ACC112 (cell line): ENCODE results near the gene FSTL4.

Source experiments
- H2AFZ ChIP-seq: fragments of 200-600 bp; sonication (generic); one replicate; pipeline ENCODE4 v1.6.0; 2017; ENCODE audit warnings: antibody characterized with exemption, low read length; ENCODE audit not compliant: unreplicated experiment
- H3K27ac ChIP-seq: fragments of 200-600 bp; sonication (generic); 2 replicates; pipeline ENCODE4 v1.5.1; 2014; ENCODE audit warnings: low read depth, mild to moderate bottlenecking, antibody characterized with exemption, low read length, moderate library complexity
- H3K27me3 ChIP-seq: fragments of 200-600 bp; sonication (generic); 2 replicates; pipeline ENCODE4 v1.6.1; 2014; ENCODE audit warnings: mild to moderate bottlenecking, antibody characterized with exemption, low read length, moderate library complexity, mixed read lengths; ENCODE audit not compliant: insufficient read depth
- H3K36me3 ChIP-seq: fragments of 200-600 bp; sonication (generic); 2 replicates; pipeline ENCODE4 v1.6.1; 2016; ENCODE audit warnings: mild to moderate bottlenecking, antibody characterized with exemption, low read length, moderate library complexity, mixed read lengths; ENCODE audit not compliant: insufficient read depth
- H3K4me1 ChIP-seq: fragments of 200-600 bp; sonication (generic); one replicate; pipeline ENCODE4 v1.6.1; 2016; ENCODE audit warnings: low read length, mixed read lengths; ENCODE audit not compliant: insufficient read depth, unreplicated experiment, control insufficient read depth
- H3K4me3 ChIP-seq: fragments of 200-600 bp; sonication (generic); 2 replicates; pipeline ENCODE4 v1.5.1; 2014; ENCODE audit warnings: mild to moderate bottlenecking, low read depth, low read length
- H3K79me2 ChIP-seq: fragments of 200-600 bp; sonication (generic); one replicate; pipeline ENCODE4 v1.6.0; 2016; ENCODE audit warnings: low read length; ENCODE audit not compliant: control insufficient read depth, unreplicated experiment, insufficient read depth

FSTL4 gene

DNA sequence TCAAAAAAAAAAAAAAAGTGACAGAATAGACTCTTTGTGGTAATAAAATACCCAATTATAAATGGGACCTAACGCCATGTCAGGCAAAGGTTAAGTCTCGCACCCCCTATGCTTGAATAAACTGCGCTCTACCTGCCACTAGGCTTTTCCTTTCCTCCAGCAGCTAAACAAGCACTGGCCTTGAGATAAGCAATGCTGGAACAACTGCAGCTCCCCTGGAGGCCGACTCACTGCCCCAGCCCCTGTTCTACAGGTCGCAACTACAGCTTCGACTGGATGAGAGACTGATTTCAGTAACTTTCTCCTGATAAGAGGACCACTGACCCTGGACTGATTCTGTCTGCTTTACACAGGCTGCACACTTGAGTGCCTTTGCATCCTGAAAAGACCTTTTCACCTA is 350.3 kb downstream of the FSTL4 start:
- H3K4me3 ChIP-seq = no peak overlapping the region
- H2AFZ ChIP-seq = no peak overlapping the region
- H3K79me2 ChIP-seq = no peaks in the 10 kb centered on the region
- no peaks in the 10 kb centered on the region for H3K36me3 ChIP-seq
- H3K27me3 ChIP-seq = peaks cover 65% of the 10 kb centered on the region
- H3K27ac ChIP-seq = no peak overlapping the region
- H3K4me1 ChIP-seq = no peaks in the 10 kb centered on the region

DNA sequence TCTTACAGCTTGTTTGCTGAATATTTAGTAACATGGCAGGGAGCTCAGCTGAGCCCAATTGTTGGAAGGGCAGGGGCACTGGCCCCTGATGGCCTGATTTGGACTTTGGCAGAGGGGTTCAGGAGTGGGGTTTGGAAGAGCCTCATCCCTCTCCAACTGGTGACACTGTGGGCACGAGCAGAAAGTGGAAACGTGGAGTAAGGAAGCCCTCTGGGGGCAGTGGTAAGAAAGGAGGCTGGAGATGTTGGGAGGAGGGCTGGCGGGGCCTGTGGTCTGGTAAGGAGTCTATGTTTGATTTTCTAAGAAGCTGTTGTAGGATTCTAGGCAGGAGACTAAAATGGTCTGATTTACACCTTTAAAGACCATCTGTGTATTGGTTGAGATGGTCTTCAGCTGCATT is 351.6 kb downstream of the FSTL4 start:
- Histone ChIP-seq H3K79me2 (no peaks in the 10 kb centered on the region), H3K4me3 (no peak overlapping the region), H2AFZ (no peak overlapping the region), H3K27ac (no peak overlapping the region), H3K36me3 (no peaks in the 10 kb centered on the region), H3K4me1 (no peaks in the 10 kb centered on the region), H3K27me3 (peaks cover 70% of the 10 kb centered on the region)

DNA sequence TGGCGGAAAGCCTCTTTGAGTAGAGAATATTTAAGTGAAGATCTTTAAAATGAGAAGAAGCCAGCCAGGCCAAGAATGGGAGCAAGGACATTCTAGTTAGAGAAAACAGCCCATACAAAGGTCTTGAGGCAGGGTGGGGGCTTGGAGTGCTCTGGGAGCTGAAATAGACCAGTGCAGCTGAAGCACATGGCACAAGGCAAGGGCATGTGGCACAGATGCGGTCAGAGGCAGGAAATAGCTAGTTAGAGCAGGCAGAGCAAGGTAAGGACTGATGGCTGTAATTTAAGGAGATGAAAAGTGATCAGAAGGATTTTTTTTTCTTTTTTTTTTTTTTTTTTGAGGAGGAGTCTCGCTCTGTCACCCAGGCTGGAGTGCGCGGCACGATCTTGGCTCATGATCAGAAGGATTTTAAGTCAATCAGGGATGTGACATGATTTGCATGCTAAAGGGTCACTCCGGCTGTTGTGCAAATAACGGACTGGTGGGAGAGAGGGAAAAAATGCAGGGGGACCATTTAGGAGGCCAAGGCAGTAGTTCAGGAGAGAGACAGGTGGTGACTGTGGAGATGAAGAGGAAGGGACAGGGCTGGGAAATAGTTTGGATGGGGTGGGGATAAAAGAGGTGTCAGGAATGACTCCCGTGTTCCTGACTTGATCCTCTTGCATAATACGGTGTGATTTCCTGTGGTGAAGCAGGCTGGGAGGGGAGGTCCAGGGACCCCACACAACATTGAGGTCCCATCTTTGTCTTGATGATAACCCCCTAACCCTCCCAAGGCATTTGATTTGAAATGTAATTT is 352.9 kb downstream of the FSTL4 start:
- Histone ChIP-seq H2AFZ (no peak overlapping the region), H3K4me3 (no peak overlapping the region), H3K27me3 (peaks cover 69% of the 10 kb centered on the region), H3K27ac (no peak overlapping the region), H3K36me3 (no peaks in the 10 kb centered on the region), H3K79me2 (no peaks in the 10 kb centered on the region), H3K4me1 (no peaks in the 10 kb centered on the region)

DNA sequence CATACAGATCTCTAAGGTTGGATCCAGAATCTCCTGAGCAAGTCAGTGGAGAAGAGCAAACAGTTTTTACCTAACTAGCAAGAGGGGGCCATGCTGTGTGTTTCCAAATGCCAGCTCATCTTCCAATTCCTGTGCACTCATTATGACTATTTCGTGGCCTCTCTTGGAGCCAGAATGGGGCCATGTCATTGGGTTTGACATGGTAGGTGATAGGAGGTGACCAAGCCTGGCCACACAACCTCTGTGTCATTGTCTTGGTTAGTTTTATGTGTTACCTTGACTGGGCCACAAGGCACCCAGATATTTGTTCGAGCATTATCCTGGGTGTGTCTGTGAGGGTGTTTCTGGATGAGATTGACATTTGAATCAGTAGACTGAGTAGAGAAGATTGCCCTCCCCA is 354.4 kb downstream of the FSTL4 start:
- no peaks in the 10 kb centered on the region for H3K79me2 ChIP-seq
- no peak overlapping the region for H3K27ac ChIP-seq

DNA sequence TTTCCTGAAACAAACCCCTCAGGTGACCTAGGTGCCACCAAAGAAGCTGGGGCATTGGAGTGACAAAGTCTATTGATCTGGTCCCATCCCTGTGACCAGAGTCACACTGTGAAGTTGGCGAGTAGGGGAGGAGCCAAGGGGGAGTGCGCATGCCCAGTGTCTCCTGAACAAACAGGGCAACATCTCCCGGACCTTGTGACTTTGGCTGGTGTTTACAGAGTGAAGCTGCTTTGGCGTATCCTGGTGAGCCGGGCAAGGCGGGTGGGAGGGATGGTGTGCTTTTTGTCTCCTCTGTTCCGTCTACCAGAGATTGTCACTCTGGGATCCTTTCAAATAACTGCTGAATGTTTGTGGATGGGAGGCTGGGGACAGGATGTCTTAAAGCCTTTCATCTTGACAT is 356.1 kb downstream of the FSTL4 start:
- Histone ChIP-seq H3K36me3 (no peaks in the 10 kb centered on the region), H3K79me2 (no peaks in the 10 kb centered on the region), H3K27me3 (peaks cover 49% of the 10 kb centered on the region)

More for the DNA sequence above, 354.4 kb downstream of the FSTL4 start:
- no peaks in the 10 kb centered on the region for H3K4me1 ChIP-seq
- no peak overlapping the region for H3K4me3 ChIP-seq
- H2AFZ ChIP-seq = no peak overlapping the region
- no peaks in the 10 kb centered on the region for H3K36me3 ChIP-seq
- peaks cover 56% of the 10 kb centered on the region for H3K27me3 ChIP-seq

DNA sequence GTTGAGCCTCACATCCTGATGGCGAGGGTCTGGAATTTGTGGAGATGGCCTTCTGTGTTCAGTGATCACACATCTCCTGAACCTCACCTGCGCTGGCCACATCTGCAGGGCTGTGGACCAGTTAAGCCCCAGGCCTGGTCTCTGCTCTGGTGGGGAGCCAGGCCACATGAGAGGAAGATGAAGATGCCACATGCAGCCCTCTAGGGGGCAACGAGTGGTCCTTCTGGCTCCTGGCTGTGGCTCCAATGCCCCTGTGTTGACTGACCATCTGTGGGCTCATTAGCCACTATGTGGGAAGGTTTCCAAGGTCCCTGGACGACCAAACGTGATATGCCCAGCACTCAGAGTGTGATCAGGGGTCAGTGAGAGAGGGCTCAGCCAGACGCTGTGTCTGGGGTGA is 357.5 kb downstream of the FSTL4 start:
- H3K4me3 ChIP-seq = no peak overlapping the region
- H3K27ac ChIP-seq = no peak overlapping the region
- no peak overlapping the region for H2AFZ ChIP-seq
- H3K27me3 ChIP-seq = peaks cover 36% of the 10 kb centered on the region
- H3K4me1 ChIP-seq = no peaks in the 10 kb centered on the region
- H3K79me2 ChIP-seq = no peaks in the 10 kb centered on the region
- no peaks in the 10 kb centered on the region for H3K36me3 ChIP-seq

More for the DNA sequence above, 356.1 kb downstream of the FSTL4 start:
- Histone ChIP-seq H3K4me3 (no peak overlapping the region), H3K4me1 (no peaks in the 10 kb centered on the region), H3K27ac (no peak overlapping the region), H2AFZ (no peak overlapping the region)

DNA sequence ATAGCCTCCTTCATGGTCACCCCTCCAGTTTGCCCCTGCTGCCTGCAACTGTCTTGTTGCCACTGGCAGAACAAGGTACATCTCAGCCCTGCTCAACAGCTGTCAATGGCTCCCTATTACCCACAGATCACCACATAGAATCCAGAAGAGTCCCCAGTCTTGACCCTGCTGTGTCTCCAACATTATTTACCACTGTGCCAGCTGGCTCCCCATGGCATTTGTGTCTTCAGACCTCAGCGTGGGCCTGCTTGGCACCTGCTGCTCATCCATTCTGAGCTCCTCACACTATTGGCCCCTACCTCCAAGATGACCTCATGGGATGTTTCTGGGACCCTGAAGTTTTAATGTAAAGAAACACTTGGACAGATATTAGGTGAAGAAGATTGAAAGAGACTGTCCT is 358.7 kb downstream of the FSTL4 start:
- H3K4me1 ChIP-seq = no peaks in the 10 kb centered on the region
- H2AFZ ChIP-seq = no peak overlapping the region

DNA sequence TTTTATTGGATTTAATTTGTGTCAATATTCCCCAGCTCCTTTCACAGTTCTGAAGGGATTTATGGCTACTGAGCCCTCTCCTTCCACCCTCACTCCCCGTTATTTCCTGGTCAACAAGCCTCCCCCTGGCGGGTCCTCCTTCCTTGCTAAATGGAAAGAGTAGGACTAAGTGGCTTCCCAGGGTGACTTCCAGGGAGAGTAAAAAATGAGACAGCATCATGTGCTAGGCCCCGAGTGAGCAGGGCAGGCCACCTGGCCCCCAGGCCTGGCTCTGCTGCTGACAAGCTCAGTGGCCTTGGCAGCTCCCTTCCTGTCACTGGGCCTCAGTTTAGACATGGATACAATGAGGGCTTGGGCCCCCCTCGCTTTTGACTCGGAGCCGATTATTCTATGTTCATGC is 359.3 kb downstream of the FSTL4 start:
- Histone ChIP-seq H3K27me3 (peaks cover 27% of the 10 kb centered on the region), H3K4me1 (no peaks in the 10 kb centered on the region), H3K4me3 (no peak overlapping the region), H3K27ac (no peak overlapping the region), H2AFZ (no peak overlapping the region), H3K36me3 (no peaks in the 10 kb centered on the region), H3K79me2 (no peaks in the 10 kb centered on the region)

More for the DNA sequence above, 358.7 kb downstream of the FSTL4 start:
- Histone ChIP-seq H3K4me3 (no peak overlapping the region), H3K27ac (no peak overlapping the region), H3K79me2 (no peaks in the 10 kb centered on the region), H3K27me3 (peaks cover 33% of the 10 kb centered on the region), H3K36me3 (no peaks in the 10 kb centered on the region)

DNA sequence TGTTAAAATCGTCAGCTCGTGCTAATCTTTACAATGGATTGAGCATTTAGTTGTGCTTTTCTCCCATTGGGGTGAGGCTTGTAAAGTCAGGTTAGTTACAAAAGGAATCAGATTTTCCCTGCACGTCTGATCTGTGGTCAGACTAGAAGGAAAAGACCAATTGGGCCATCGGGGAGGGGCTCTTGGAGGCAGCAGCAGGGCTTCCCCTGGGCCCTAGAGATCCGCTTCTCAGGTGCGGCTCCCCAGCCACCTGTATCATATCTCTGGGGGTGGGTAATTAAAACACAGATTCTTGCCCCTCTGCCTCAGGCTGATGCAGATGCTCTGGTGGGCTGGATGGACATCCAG is 360.2 kb downstream of the FSTL4 start:
- Histone ChIP-seq H3K79me2 (no peaks in the 10 kb centered on the region), H3K27me3 (peaks cover 20% of the 10 kb centered on the region), H3K27ac (no peak overlapping the region), H2AFZ (no peak overlapping the region), H3K4me1 (no peaks in the 10 kb centered on the region), H3K36me3 (no peaks in the 10 kb centered on the region), H3K4me3 (no peak overlapping the region)

DNA sequence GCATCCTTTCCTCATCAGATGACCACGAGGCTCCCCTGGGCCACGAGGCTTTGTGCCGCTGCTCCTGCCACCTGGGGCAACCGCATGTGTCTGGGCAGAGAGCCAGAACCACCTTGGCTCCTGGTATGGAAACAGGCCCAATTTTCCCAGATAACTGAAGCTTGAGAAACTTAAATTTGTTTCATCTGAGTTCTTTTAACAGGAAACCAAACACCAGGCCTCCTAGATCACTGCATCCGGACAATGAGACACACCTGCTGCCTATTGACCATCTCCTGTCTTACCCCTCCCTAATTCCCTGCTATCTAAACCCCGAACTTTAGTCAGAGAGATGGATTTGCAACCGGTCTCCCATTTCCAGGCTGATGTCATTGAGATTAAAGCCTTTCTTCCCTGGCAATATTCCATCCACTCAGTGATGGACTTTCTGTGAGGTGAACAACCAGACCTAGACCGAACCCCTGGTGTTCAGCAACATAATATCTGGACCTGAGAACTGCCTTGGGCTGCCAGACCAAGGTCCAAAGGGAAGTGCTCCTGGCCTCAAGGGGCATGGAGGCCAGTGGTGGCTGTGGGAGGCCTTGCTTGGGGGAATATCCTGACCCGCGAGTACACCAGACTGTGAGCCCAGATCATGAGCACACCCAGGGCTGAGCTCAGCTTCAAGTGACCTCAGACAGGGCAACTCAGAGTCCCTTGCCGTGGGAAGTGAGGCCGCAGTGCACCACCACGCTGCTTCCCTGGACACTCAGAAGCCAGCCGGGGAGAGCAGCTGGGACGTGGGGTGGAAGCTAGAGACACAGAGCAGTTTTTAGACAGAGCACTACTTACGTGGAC is 360.8 kb downstream of the FSTL4 start:
- Histone ChIP-seq H3K27me3 (peaks cover 16% of the 10 kb centered on the region), H3K36me3 (no peaks in the 10 kb centered on the region), H2AFZ (no peak overlapping the region), H3K4me1 (no peaks in the 10 kb centered on the region), H3K79me2 (no peaks in the 10 kb centered on the region), H3K27ac (no peak overlapping the region), H3K4me3 (no peak overlapping the region)

DNA sequence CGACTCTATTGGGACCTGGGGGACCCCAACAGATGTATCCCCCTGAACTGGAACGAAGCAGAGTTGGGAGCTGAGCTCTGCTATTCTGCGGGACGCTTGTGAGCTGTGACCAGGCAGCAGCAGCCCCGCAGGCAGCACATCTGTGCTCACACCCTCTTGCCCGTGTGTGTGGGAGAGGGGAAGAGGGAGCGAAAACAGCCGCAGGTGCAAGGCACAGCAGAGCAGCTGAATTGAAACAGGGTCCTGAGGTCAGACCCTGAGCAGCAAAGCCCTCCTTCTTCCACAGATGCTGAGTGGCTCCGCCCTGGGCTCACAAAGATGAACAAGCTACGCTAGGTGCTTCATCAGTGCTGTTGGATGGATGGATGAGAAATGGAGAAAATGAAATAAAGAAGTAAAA is 361.8 kb downstream of the FSTL4 start:
- Histone ChIP-seq H3K4me1 (peaks cover 6% of the 10 kb centered on the region), H3K79me2 (no peaks in the 10 kb centered on the region), H3K27ac (no peak overlapping the region), H2AFZ (no peak overlapping the region), H3K4me3 (no peak overlapping the region), H3K36me3 (no peaks in the 10 kb centered on the region), H3K27me3 (peaks cover 10% of the 10 kb centered on the region)
